ENCODE measurements around the gene SLC1A5. TPM values are rescaled to one million over a fixed set of nuclear protein-coding genes. Genes with fewer than 3 reads are reported as not detected.

The SLC1A5 gene
- total RNA-seq, 4 donors from 2014 or later = 59.3 to 181 (median 137) TPM

DNA sequence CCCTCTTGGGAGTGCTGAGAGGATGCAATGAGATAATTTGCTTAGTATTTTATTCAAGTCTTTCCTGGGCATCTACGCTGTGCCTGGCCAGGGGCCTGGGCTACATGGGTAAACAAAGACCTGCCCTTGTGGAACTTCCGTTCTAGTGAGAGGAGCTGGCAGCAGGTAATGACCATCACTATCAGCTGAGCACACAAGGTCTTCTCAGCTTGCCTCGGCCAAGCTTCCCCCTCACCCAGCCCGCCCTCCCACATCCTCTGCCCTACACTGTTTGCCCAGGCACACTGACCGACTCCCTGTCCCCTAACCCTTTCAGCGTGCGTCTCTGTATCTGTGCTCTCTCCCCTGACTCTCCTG lies 51.1 kb downstream of the SLC1A5 start:
- DNase-seq (ENCODE audit: low spot score in 2 of 2) = no peak
- TF ChIP-seq, protein P1, sequence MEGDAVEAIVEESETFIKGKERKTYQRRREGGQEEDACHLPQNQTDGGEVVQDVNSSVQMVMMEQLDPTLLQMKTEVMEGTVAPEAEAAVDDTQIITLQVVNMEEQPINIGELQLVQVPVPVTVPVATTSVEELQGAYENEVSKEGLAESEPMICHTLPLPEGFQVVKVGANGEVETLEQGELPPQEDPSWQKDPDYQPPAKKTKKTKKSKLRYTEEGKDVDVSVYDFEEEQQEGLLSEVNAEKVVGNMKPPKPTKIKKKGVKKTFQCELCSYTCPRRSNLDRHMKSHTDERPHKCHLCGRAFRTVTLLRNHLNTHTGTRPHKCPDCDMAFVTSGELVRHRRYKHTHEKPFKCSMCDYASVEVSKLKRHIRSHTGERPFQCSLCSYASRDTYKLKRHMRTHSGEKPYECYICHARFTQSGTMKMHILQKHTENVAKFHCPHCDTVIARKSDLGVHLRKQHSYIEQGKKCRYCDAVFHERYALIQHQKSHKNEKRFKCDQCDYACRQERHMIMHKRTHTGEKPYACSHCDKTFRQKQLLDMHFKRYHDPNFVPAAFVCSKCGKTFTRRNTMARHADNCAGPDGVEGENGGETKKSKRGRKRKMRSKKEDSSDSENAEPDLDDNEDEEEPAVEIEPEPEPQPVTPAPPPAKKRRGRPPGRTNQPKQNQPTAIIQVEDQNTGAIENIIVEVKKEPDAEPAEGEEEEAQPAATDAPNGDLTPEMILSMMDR (IDR thresholded peaks at IDR 0.05) = no peak
- TF ChIP-seq POLR2A (IDR thresholded peaks at IDR 0.05) = no peak
- no peak overlapping the region for H3K4me3 ChIP-seq (ENCODE audit: low read depth, poor library complexity, severe bottlenecking)
- intact Hi-C loops (cut with DNase I; ENCODE audit: low total_unique reads) = no loop called here
- 89 to 92% methylated on average over 7 of the region's 7 CpGs for WGBS, 2 donors

DNA sequence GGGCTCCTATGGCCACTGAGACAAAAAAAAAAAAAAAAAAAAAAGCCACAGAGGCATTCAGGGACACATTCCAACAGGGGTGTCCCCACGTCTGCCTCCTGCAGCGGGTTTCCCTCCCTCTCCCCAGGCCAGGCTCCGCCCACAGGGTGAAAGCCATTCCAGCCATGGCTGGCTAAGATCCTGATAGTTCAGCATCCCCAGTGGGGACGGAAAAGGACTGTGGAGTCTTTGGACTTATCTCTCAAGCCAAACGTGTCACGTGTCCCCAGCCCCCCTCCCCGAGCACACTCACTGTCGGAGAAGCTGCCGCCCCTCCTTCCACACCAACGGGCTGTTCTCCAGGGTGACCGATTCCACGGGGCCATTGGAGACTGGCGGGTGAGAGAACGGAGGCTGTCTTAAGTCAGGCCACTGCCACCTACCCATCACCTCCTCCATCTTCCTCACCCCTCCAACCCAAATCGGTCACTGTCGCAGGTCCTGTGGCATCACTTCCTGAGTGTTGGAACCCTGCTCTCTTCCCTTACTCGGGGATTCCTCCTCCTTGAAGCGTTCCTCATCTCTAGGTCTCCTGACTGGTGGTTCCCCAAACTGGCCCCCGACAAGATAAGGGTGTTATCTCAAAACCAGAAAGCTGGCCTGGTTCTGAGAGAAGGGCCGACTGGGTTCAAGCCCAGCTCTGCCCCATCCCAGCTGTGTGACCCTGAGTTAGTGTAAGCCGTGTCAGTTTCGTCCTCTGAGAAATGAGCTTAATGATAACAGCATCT lies 51.7 kb downstream of the SLC1A5 start:
- no peak for DNase-seq (ENCODE audit: low spot score in 2 of 2)
- intact Hi-C loops (cut with DNase I; ENCODE audit: low total_unique reads) = no loop called here
- H3K4me3 ChIP-seq (ENCODE audit: low read depth, poor library complexity, severe bottlenecking) = no peak overlapping the region
- TF ChIP-seq, protein P1 (IDR thresholded peaks at IDR 0.05) = no peak
- TF ChIP-seq POLR2A (IDR thresholded peaks at IDR 0.05) = no peak
- WGBS, 2 donors = 68% methylated on average over 22 of the region's 22 CpGs

DNA sequence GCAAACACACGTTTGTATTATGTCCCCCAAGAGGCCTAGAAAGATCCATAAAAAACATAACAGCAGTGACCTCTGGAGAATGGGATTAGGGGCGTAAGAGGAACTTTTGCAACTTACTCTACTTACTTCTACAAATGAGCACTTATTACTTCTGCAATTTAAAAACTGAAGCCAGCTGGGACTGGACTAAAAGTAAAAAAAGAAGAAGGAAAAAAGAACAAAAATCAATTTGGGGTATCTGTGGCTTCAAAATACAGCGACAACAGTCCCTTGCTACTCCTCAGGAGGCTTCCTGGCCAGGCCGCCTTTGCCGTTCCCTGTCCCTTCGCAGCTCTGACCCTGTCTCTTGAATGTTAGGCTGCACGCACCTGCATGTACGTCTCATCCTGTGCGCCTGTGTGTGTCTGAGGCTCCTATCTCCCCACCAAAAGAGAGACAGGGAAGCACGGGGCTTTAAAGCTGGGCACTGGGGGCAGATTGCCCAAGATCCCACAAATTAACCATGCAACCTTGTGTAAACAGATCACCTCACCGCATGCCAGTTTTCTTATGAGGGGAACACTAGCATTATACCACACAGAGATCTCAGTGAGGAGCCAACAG lies 54.6 kb downstream of the SLC1A5 start:
- intact Hi-C loops (cut with DNase I; ENCODE audit: low total_unique reads) = no loop called here
- 88 to 92% methylated on average over 11 of the region's 11 CpGs for WGBS, 2 donors
- no peak for DNase-seq (ENCODE audit: low spot score in 2 of 2)
- H3K4me3 ChIP-seq (ENCODE audit: low read depth, poor library complexity, severe bottlenecking) = no peak overlapping the region
- TF ChIP-seq, protein P1 (IDR thresholded peaks at IDR 0.05) = no peak
- no peak for TF ChIP-seq POLR2A (IDR thresholded peaks at IDR 0.05)

DNA sequence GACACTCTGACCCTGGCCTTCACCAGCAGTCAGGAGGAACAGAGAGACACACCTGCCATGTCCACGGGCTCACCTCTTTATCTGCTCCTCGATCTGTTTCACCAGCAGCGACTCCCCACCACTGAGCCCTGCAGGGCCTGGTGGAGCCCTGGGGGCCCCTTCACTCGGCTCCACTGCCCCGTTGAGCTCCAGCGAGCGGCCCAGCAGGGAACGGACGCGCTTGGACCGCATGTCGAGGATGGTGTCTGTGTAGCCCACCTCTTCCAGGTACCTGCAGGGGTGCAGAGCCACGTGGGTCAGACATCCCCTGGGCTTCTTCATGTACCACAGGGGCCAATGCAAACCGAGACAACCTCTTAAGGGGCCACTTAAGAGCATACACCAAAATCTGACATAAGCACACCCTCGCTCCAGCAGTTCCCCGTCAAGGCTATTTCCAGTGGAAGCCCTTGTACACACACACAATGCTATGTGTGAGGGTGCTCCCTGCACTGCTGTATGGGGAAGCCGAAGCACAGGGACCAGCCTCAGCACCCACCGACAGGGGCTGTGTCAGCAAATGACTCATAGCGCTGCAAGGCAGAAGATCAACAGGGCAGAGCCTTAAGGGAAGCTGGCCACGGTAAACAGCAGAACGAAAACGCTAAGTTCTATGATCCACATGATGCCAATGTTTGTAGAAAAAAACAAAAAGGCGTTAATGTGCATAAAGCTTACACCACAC lies 55.3 kb downstream of the SLC1A5 start:
- no peak for DNase-seq (ENCODE audit: low spot score in 2 of 2)
- no peak overlapping the region for H3K4me3 ChIP-seq (ENCODE audit: low read depth, poor library complexity, severe bottlenecking)
- TF ChIP-seq, protein P1 (IDR thresholded peaks at IDR 0.05) = no peak
- TF ChIP-seq POLR2A (IDR thresholded peaks at IDR 0.05) = no peak
- intact Hi-C loops (cut with DNase I; ENCODE audit: low total_unique reads) = no loop called here
- WGBS, 2 donors = 84% methylated on average over 19 to 23 of the region's 23 CpGs

DNA sequence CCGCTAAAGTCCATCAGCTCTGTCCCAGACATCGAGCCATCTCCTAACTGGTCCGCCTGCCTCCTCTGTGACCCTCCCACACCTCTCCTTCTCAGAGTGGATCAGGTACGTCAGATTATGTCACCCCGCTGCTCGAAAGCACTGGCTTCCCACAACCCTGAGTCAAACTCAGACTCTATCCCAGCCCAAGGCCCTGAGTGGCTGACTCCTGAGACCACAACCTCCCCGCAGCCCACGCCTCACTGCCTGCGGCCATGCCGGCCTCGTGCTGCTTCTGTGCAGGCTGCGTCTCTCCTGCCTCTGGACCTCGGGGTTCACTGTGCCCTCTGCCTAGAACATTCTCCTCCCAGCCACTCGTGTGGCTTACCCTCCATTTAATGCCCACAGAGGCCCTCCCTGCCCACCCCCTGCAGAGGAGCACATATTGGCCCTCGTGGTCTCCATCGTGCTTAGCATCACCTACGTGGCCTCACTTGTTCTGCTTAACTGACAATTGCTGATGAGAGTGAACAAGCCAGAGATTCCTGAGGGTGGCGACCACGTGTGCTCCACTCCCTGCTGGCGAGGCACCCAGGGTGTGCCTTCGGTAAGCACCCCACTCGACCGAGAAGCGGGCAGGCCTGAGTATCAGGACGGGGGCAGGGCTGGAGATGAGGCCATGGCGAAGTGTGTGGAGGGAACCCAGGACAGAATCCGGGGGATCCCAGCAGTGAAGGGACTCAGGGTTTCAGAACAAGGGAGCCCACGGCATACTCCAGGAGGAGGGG lies 56.0 kb downstream of the SLC1A5 start:
- intact Hi-C loops (cut with DNase I; ENCODE audit: low total_unique reads) = no loop called here
- TF ChIP-seq POLR2A (IDR thresholded peaks at IDR 0.05) = no peak
- TF ChIP-seq, protein P1 (IDR thresholded peaks at IDR 0.05) = no peak
- WGBS, 2 donors = 75 to 81% methylated on average over 28 of the region's 28 CpGs
- H3K4me3 ChIP-seq (ENCODE audit: low read depth, poor library complexity, severe bottlenecking) = no peak overlapping the region
- no peak for DNase-seq (ENCODE audit: low spot score in 2 of 2)
